HUES64 (cell line): ENCODE data around the gene BLOC1S4.

ENCODE experiments used
- H3K27ac ChIP-seq: 2 replicates; pipeline ENCODE4 v1.7.0; 2013; ENCODE audit warnings: low read depth, low read length, inconsistent platforms
- H3K27me3 ChIP-seq: 2 replicates; pipeline ENCODE4 v1.6.1; 2013; ENCODE audit warnings: mild to moderate bottlenecking, low read length; ENCODE audit not compliant: insufficient read depth
- H3K36me3 ChIP-seq: 2 replicates; pipeline ENCODE4 v1.6.1; 2013; ENCODE audit warnings: mild to moderate bottlenecking, low read length; ENCODE audit not compliant: insufficient read depth
- H3K4me1 ChIP-seq: 2 replicates; pipeline ENCODE4 v1.6.1; 2013; ENCODE audit warnings: mild to moderate bottlenecking, low read length, moderate library complexity; ENCODE audit not compliant: insufficient read depth
- H3K4me3 ChIP-seq: 2 replicates; pipeline ENCODE4 v1.5.1; 2013; ENCODE audit warnings: mild to moderate bottlenecking, low read length, moderate library complexity
- H3K9ac ChIP-seq: 2 replicates; pipeline ENCODE4 v1.6.1; 2013; ENCODE audit warnings: mild to moderate bottlenecking, low read depth, low read length
- H3K9me3 ChIP-seq: 2 replicates; pipeline ENCODE4 v1.6.1; 2013; ENCODE audit warnings: low read depth, low read length; ENCODE audit not compliant: insufficient read depth
- WGBS: fragments of 150-250, 120-280 bp; methylation state at CpG from one replicate; pipeline ENCODE4 v1.1.7; 2013; ENCODE audit warnings: missing lambda C conversion rate; 5-methylcytosine and 5-hydroxymethylcytosine counted together

Gene BLOC1S4

DNA sequence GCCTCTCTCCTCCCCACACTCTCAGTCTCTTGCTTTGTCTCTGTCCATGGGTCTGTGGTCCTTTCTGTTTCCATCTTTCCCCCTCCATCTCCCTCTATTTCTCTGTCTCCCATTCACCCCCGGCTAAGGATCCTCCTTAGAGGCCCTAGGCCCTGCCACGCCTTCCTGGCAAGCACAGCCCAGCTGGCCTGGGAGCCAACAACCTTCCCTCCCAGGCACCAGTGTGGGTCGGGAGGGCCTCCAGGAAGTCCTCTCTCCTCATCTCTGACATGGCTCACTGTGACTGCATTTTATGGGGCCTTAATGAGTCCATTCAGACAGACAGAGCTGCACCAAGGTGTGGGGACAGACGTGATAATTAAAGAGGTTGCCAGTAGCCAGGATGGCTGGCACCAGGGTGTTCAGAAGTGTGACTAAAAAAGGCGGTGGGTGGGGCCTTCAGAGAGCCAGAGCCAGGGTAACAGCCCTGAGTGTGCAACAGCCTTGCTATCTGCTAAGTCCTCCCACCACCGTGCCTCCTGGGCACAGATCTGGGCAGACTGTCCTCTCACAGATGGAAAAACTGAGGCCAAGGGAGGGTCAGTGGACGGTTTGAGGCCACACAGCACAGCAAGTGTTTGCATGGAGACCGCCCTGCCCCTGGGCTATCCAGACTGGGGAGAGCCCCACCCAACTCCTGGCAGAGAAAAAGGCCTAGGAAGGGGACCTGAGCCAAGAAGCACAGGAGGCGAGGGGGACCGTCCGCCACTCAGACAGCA is 31.5 kb downstream of the BLOC1S4 start:
- H3K27me3 ChIP-seq: no peaks in the 10 kb centered on the region
- no peak overlapping the region for H3K9ac ChIP-seq
- no peaks in the 10 kb centered on the region for H3K9me3 ChIP-seq
- H3K36me3 ChIP-seq: no peaks in the 10 kb centered on the region
- H3K4me3 ChIP-seq: no peak overlapping the region
- H3K4me1 ChIP-seq: no peaks in the 10 kb centered on the region
- no peak overlapping the region for H3K27ac ChIP-seq
- WGBS: 88% methylated on average over 11 of the region's 11 CpGs

DNA sequence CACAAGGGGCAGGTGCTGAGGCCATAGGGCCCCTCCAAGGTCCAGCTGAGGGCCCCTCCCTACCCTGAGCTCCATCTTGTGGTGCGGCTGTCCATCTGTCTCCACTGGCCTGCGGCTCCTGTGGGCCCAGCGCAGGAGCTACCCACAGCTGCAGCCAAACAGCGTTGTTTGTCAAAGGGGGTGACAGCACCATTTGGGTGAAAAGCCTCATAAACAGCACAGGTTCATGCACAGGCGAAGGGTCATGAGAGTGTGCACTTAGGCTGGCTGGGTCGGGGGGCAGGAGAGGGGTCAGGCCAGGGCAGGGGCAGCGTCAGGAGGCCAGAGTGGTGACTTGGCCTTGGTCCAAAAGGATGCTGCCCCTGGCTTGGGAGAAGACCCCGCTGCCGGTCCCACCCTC is 32.3 kb downstream of the BLOC1S4 start:
- H3K27me3 ChIP-seq: no peaks in the 10 kb centered on the region
- no peak overlapping the region for H3K9ac ChIP-seq
- H3K4me1 ChIP-seq: peaks cover 3% of the 10 kb centered on the region; the same call in 1 of the 2 replicates
- no peaks in the 10 kb centered on the region for H3K9me3 ChIP-seq
- no peak overlapping the region for H3K27ac ChIP-seq
- no peaks in the 10 kb centered on the region for H3K36me3 ChIP-seq
- no peak overlapping the region for H3K4me3 ChIP-seq
- WGBS: 93% methylated on average over 9 of the region's 9 CpGs

DNA sequence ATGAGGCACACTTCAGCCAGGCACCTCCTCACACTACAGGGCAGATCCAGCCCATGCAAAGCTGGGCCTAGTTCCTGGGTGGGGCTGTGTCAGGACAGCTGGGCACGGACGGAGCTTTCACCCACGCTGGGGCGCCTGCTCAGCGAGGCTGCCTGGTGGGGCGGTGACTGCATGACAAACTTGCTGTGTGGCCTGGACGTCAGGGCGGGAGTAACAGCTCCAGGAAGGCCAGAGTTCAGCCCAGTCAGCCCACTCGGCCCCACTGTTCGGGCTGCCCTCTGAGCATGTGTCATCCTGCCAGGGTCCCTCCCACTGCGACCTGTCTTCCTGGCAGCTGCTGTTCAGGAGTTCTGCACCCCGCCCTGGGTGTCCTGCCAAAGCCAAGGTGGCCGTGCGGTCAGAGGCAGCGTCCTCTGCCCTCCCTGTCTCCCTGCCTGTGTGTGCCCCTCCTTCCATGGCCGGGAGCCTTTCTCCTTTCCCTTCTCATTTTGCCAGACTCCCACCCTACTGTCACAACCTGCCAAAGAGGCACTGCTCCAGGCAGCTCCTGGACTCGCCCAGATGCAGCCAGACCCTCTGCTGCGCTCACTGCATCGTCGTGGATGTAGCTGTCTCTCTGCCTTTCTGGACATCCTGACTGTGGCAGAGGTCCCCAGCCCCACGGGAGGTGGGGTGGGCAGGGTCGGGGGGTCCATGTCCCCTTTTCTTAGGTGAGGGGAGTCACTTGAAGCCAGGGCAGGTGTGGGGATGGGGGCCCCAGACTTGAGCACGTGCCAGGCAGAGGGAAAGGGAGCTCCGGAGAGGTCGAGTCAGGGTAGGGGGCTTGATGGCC is 33.6 kb downstream of the BLOC1S4 start:
- Histone ChIP-seq H3K36me3 (no peaks in the 10 kb centered on the region), H3K27me3 (no peaks in the 10 kb centered on the region), H3K9ac (no peak overlapping the region), H3K4me3 (no peak overlapping the region), H3K4me1 (peaks cover 5% of the 10 kb centered on the region; the same call in 1 of the 2 replicates), H3K27ac (no peak overlapping the region), H3K9me3 (no peaks in the 10 kb centered on the region)
- WGBS: 80% methylated on average over 25 of the region's 25 CpGs

DNA sequence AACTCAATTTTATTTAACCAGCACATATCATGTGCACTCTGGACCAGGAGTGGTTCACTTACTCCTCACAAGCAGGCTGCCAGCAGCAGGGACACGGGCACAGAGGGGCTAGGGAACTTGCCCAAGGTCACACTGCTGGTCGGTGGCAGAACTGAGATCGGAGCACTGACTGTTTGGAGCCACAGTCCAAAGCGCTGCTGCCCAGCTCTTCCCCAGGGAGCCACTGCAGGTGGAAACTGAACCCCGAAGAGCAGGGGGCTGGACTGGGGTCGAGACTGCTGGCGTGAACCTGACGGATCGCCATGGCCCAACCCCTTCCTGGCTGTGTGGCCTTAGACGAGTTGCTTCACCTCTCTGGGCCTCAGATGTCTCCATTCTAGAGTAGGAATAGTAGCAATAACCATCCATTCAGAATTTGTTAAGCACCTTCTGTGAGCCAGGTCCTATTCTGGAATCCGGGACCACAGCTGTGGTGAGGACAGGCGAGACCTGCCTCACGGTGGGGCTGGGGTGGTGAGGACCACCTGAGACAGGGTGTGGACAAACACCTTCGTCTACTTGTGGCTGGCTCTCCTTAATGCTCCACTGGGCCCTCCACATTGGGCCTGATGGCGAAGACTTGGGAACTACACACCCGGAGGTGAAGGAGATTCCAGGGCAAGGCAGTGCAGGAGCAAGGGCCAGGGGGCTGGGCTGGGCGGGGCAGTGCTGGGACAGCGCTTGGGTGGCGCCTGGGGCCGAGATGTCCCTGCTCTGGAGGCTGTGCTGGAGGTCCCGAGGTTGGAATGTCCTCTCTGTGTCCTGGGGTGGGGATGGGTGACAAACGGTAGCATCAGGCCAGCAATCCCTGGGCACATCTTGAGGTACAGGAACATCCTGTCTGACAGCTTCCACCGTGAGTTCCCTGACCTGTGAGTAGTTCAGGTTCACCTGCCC is 34.6 kb downstream of the BLOC1S4 start:
- no peaks in the 10 kb centered on the region for H3K36me3 ChIP-seq
- H3K9me3 ChIP-seq: no peaks in the 10 kb centered on the region
- H3K27ac ChIP-seq: no peak overlapping the region
- no peaks in the 10 kb centered on the region for H3K27me3 ChIP-seq
- H3K4me1 ChIP-seq: peaks cover 5% of the 10 kb centered on the region; the same call in 1 of the 2 replicates
- no peak overlapping the region for H3K9ac ChIP-seq
- no peak overlapping the region for H3K4me3 ChIP-seq
- WGBS: 89% methylated on average over 23 of the region's 23 CpGs

DNA sequence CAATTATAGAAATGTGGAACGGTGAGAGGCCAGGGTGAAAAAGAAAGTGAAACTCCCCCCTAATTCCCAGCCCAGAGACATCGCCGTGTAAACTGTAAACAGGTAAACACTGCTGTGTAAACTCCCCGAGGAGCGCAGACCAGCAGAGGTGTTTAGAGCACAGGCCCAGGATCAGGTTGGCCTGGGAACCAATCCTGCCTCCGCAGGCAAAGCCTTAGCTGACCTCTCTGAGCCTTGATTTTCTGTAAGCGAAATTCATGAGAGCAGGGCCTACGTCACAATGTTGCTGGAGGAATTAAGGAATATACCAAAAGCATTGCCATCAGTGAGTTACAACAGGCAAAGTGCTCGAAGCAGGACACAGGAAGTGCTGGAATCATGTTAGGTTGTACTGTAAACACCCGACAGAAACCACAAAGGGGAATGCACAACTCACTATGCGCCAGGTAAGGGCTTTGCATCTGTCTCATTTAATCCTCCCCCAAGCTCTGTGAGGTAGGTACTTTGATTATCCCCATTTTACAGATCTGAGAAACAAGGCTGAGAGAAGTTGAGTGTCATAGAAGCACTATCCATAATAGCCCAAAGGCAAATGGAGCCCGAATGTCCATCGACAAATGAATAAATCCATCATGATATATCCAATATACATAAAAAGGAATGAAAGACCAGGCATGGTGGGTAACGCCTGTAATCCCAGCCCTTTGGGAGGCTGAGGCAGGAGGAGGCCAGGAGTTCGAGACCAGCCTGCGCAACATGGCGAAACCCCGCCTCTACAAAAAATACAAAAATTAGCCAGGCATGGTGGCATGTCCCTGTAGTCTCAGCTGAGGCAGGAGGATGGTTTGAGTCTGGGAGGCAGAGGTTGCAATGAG is 35.9 kb downstream of the BLOC1S4 start:
- no peak overlapping the region for H3K4me3 ChIP-seq
- WGBS: 79% methylated on average over 16 of the region's 18 CpGs
- H3K9ac ChIP-seq: no peak overlapping the region; the same call in 1 of the 2 replicates
- H3K36me3 ChIP-seq: no peaks in the 10 kb centered on the region
- H3K4me1 ChIP-seq: peaks cover 5% of the 10 kb centered on the region; the same call in 1 of the 2 replicates
- no peaks in the 10 kb centered on the region for H3K27me3 ChIP-seq
- H3K27ac ChIP-seq: no peak overlapping the region
- no peaks in the 10 kb centered on the region for H3K9me3 ChIP-seq

DNA sequence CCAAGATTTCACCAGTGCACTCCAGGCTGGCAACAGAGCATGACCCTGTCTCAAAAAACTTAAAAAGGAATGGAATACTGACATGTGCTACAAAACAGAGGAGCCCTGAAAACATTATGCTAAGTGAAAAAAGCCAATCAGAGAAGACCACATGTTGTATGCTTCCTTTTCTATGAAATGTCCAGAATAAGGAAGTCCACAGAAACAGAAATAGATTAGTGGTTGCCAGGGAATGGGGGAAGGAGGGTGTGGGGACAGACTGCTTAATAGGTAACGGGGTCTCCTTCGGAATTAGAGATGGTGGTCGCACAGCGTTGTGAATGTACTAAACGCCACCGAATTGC is 36.5 kb downstream of the BLOC1S4 start:
- Histone ChIP-seq H3K27ac (no peak overlapping the region), H3K9ac (no peak overlapping the region), H3K4me3 (no peak overlapping the region), H3K4me1 (peaks cover 5% of the 10 kb centered on the region; the same call in 1 of the 2 replicates), H3K36me3 (no peaks in the 10 kb centered on the region), H3K27me3 (no peaks in the 10 kb centered on the region), H3K9me3 (no peaks in the 10 kb centered on the region)
- WGBS: 96% methylated on average over 6 of the region's 6 CpGs

DNA sequence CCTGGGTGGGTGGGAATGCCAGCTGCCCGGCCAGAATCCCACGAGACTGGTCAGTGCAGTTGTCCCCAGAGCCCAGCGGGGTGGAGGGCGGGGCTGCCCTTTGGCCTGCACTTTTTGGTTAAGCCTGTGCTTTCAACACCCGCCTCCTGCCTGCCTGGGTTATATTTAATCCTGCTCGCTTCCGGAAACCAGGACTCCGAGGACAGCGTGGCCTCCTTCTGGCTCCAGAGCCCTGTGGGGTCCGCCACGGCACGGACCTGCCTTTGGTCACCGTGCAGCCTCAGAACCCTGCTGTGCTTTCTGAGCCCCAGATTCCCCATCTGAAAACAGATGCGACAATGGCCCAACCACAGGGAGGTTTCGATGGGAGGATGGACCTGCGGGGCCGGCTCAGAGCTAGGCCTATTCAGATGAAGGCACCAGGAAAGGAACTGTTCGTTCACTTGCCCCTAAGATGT is 37.2 kb downstream of the BLOC1S4 start:
- Histone ChIP-seq H3K36me3 (no peaks in the 10 kb centered on the region), H3K4me1 (peaks cover 5% of the 10 kb centered on the region; the same call in 1 of the 2 replicates), H3K27me3 (no peaks in the 10 kb centered on the region), H3K9ac (no peak overlapping the region), H3K4me3 (no peak overlapping the region), H3K9me3 (no peaks in the 10 kb centered on the region), H3K27ac (no peak overlapping the region)
- 77% methylated on average over 18 of the region's 18 CpGs for WGBS

DNA sequence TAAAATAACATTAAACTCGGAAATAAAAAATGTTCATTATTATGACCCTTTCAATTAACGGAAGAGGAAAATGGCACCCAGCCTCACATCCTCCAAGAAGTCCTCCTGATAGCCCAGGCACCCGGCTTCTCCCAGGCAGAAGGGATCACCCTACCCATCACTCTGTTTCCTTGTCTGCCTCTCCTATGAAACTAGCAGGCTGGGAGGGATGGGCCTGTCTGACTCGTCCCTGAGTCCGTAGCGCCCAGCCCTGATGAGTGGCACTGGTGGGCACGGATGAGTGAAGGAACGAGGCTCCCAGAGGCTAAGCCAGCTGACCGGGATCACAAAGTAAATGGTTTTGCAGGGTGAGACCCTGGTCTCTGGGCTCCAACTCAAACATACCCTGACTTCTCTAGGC is 37.9 kb downstream of the BLOC1S4 start:
- Histone ChIP-seq H3K27me3 (no peaks in the 10 kb centered on the region), H3K9ac (no peak overlapping the region), H3K9me3 (no peaks in the 10 kb centered on the region), H3K4me3 (no peak overlapping the region), H3K27ac (no peak overlapping the region), H3K36me3 (no peaks in the 10 kb centered on the region), H3K4me1 (peaks cover 5% of the 10 kb centered on the region; the same call in 1 of the 2 replicates)
- WGBS: 87% methylated on average over 9 of the region's 9 CpGs

DNA sequence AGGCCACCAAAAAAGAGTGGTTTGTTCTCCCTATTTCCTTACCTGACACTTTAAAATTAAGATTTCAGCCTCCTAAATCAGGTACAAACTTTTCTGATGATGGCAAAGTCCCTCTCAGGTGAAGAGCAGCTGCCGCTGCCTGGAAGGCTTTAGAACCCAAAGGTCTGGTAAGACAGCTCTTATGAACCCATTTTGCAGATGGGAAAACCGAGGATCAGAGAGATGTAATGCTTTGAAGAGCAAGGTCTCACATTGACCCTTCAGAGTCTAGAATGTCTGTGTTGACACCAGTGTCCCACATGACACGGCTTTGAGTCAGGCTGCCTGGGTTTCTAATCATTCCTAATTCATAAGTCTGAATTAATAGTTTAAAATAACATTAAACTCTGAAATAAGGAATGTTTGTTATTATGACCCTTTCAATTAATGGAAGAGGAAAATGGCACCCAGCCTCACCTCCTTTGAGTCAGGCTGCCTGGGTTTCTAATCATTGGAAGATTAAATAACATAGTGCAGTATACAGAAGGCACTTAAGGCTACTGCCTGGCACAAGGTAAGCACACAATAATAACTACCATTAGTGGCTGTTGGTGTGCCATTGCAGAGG is 38.6 kb downstream of the BLOC1S4 start:
- WGBS: 92% methylated on average over 2 of the region's 3 CpGs
- no peak overlapping the region for H3K9ac ChIP-seq
- no peak overlapping the region for H3K4me3 ChIP-seq
- H3K9me3 ChIP-seq: no peaks in the 10 kb centered on the region
- H3K27me3 ChIP-seq: no peaks in the 10 kb centered on the region
- H3K27ac ChIP-seq: no peak overlapping the region
- H3K36me3 ChIP-seq: no peaks in the 10 kb centered on the region
- H3K4me1 ChIP-seq: peaks cover 5% of the 10 kb centered on the region; the same call in 1 of the 2 replicates
